ENCODE data around the gene SERF1B. TPM values are rescaled to one million over a fixed set of nuclear protein-coding genes. Genes with fewer than 3 reads are reported as not detected.
"Not testable (repeated sequence)": the region's sequence is repeated elsewhere in the genome, so short reads cannot be mapped to it uniquely, and the experiment has no call there.

The SERF1B gene
- total RNA-seq, 5 donors from 2014 or later (not counting 1 experiment from before 2014, with no cell fraction given), result 23.5 to 37.6 (median 31.5) TPM

- CTCF ChIA-PET; H3K4me3 Mint-ChIP-seq; H3K27me3 Mint-ChIP-seq; H3K36me3 ChIP-seq (ENCODE audit: control insufficient read depth in 2 of 2, extremely low read depth in 1 of 2, insufficient read depth in 1 of 2, low read length in 1 of 2); H3K9me3 Mint-ChIP-seq; POLR2A ChIA-PET; H3K27ac ChIP-seq (ENCODE audit: low read length); H3K27ac Mint-ChIP-seq; H3K4me1 Mint-ChIP-seq; H3K9me3 ChIP-seq; H3K4me3 ChIP-seq (ENCODE audit: control insufficient read depth in 1 of 2, extremely low read depth in 1 of 2, low read length in 1 of 2); H3K4me1 ChIP-seq (ENCODE audit: control insufficient read depth in 1 of 2, extremely low read depth in 1 of 2, insufficient read depth in 2 of 2, low read length in 2 of 2); H3K27me3 ChIP-seq (replicated peaks in 1 of 2; ENCODE audit: control insufficient read depth in 2 of 2, extremely low read depth in 1 of 2, insufficient read depth in 2 of 2, low read length in 1 of 2); H3K36me3 Mint-ChIP-seq; DNase-seq: not testable (repeated sequence)
- no CpG with 5 or more reads among the region's 16 CpGs for WGBS (ENCODE audit: insufficient coverage)
- peak in 2 of 4 experiments; percentile 37 to 53 for ATAC-seq (replicated peaks in 1 of 4)
These were observed 24.7 kb downstream of the SERF1B start for GRCh38 chr5:70049790-70050142.

- ATAC-seq (replicated peaks in 1 of 4); H3K36me3 ChIP-seq (ENCODE audit: control insufficient read depth in 2 of 2, extremely low read depth in 1 of 2, insufficient read depth in 1 of 2, low read length in 1 of 2); H3K36me3 Mint-ChIP-seq; POLR2A ChIA-PET; H3K4me3 Mint-ChIP-seq; H3K4me1 Mint-ChIP-seq; H3K27me3 ChIP-seq (replicated peaks in 1 of 2; ENCODE audit: control insufficient read depth in 2 of 2, extremely low read depth in 1 of 2, insufficient read depth in 2 of 2, low read length in 1 of 2); H3K27ac Mint-ChIP-seq; H3K4me3 ChIP-seq (ENCODE audit: control insufficient read depth in 1 of 2, extremely low read depth in 1 of 2, low read length in 1 of 2); DNase-seq; H3K9me3 ChIP-seq; H3K9me3 Mint-ChIP-seq; H3K27me3 Mint-ChIP-seq; H3K4me1 ChIP-seq (ENCODE audit: control insufficient read depth in 1 of 2, extremely low read depth in 1 of 2, insufficient read depth in 2 of 2, low read length in 2 of 2); H3K27ac ChIP-seq (ENCODE audit: low read length); CTCF ChIA-PET: not testable (repeated sequence)
- WGBS (ENCODE audit: insufficient coverage), result no CpG with 5 or more reads among the region's 6 CpGs
These were observed 31.4 kb downstream of the SERF1B start for GRCh38 chr5:70056289-70056942.

- H3K4me3 ChIP-seq (ENCODE audit: control insufficient read depth in 1 of 2, extremely low read depth in 1 of 2, low read length in 1 of 2); H3K27me3 Mint-ChIP-seq; H3K4me1 Mint-ChIP-seq; H3K36me3 ChIP-seq (ENCODE audit: control insufficient read depth in 2 of 2, extremely low read depth in 1 of 2, insufficient read depth in 1 of 2, low read length in 1 of 2); H3K9me3 ChIP-seq; H3K4me3 Mint-ChIP-seq; H3K36me3 Mint-ChIP-seq; H3K27ac Mint-ChIP-seq; H3K9me3 Mint-ChIP-seq; POLR2A ChIA-PET; ATAC-seq (replicated peaks in 1 of 4); H3K27me3 ChIP-seq (replicated peaks in 1 of 2; ENCODE audit: control insufficient read depth in 2 of 2, extremely low read depth in 1 of 2, insufficient read depth in 2 of 2, low read length in 1 of 2); H3K4me1 ChIP-seq (ENCODE audit: control insufficient read depth in 1 of 2, extremely low read depth in 1 of 2, insufficient read depth in 2 of 2, low read length in 2 of 2); CTCF ChIA-PET; H3K27ac ChIP-seq (ENCODE audit: low read length); DNase-seq: not testable (repeated sequence)
- WGBS (ENCODE audit: insufficient coverage), result no CpG with 5 or more reads among the region's 1 CpG
These were observed 32.1 kb downstream of the SERF1B start for GRCh38 chr5:70057140-70057539.

DNA sequence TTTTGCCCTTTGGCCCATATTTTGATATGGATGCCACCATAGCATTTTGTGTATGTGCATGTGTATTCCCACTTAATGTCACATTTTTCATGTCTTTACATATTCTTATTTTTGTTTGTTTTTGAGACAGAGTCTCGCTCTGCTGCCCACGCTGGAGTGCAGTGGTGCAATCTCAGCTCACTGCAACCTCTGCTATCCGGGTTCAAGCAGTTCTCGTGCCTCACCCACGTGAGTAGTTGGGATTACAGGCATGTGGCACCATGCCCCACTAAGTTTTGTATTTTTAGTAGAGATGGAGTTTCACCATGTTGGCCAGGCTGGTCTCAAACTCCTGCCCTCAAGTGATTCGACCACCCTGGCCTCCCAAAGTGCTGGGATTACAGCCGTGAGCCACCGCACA, 52.6 kb downstream of the SERF1B start:
- H3K4me1 Mint-ChIP-seq; DNase-seq; POLR2A ChIA-PET; H3K4me1 ChIP-seq (ENCODE audit: control insufficient read depth in 1 of 2, extremely low read depth in 1 of 2, insufficient read depth in 2 of 2, low read length in 2 of 2); H3K27me3 ChIP-seq (replicated peaks in 1 of 2; ENCODE audit: control insufficient read depth in 2 of 2, extremely low read depth in 1 of 2, insufficient read depth in 2 of 2, low read length in 1 of 2); CTCF ChIA-PET; H3K36me3 Mint-ChIP-seq; H3K27ac Mint-ChIP-seq; H3K9me3 ChIP-seq; H3K9me3 Mint-ChIP-seq; H3K27me3 Mint-ChIP-seq; H3K4me3 ChIP-seq (ENCODE audit: control insufficient read depth in 1 of 2, extremely low read depth in 1 of 2, low read length in 1 of 2); H3K36me3 ChIP-seq (ENCODE audit: control insufficient read depth in 2 of 2, extremely low read depth in 1 of 2, insufficient read depth in 1 of 2, low read length in 1 of 2); H3K27ac ChIP-seq (ENCODE audit: low read length); H3K4me3 Mint-ChIP-seq; ATAC-seq (replicated peaks in 1 of 4): not testable (repeated sequence)
- WGBS (ENCODE audit: insufficient coverage), result no CpG with 5 or more reads among the region's 8 CpGs

DNA sequence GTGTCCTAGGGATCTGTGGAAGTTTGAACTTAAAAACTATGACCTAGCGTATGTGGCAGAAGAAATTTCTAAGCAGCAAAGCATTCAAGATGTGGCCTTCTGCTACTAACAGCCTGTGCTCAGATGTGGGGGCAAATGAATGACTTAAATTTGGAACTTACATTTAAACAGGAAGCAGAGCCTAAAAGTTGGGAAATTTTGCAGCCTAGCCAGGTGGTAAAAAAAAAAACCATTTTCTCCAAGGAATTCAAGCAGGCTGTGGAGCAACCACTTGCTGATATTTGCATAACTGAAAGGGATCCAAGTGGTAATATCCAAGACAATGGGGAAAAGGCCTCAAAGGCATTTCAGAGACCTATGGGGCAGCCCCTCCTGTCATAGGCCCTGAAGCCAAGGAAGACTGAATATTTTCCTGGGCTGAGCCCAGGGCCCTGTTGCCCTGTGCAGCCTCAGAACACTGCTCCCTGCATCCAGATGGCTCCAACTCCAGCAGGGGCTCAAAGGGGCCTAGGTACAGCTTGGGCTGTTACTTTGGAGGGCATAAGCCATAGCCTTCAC, 63.9 kb downstream of the SERF1B start:
- CTCF ChIA-PET; DNase-seq; H3K27ac Mint-ChIP-seq; POLR2A ChIA-PET; H3K4me3 ChIP-seq (ENCODE audit: control insufficient read depth in 1 of 2, extremely low read depth in 1 of 2, low read length in 1 of 2); H3K36me3 ChIP-seq (ENCODE audit: control insufficient read depth in 2 of 2, extremely low read depth in 1 of 2, insufficient read depth in 1 of 2, low read length in 1 of 2); H3K4me3 Mint-ChIP-seq; H3K9me3 Mint-ChIP-seq; H3K36me3 Mint-ChIP-seq; H3K9me3 ChIP-seq; ATAC-seq (replicated peaks in 1 of 4); H3K4me1 ChIP-seq (ENCODE audit: control insufficient read depth in 1 of 2, extremely low read depth in 1 of 2, insufficient read depth in 2 of 2, low read length in 2 of 2); H3K27me3 ChIP-seq (replicated peaks in 1 of 2; ENCODE audit: control insufficient read depth in 2 of 2, extremely low read depth in 1 of 2, insufficient read depth in 2 of 2, low read length in 1 of 2); H3K27ac ChIP-seq (ENCODE audit: low read length); H3K4me1 Mint-ChIP-seq; H3K27me3 Mint-ChIP-seq: not testable (repeated sequence)
- WGBS (ENCODE audit: insufficient coverage), result no CpG with 5 or more reads among the region's 1 CpG

- WGBS (ENCODE audit: insufficient coverage), result no CpG with 5 or more reads among the region's 7 CpGs
- H3K4me3 ChIP-seq (ENCODE audit: control insufficient read depth in 1 of 2, extremely low read depth in 1 of 2, low read length in 1 of 2); H3K27ac Mint-ChIP-seq; H3K27me3 ChIP-seq (replicated peaks in 1 of 2; ENCODE audit: control insufficient read depth in 2 of 2, extremely low read depth in 1 of 2, insufficient read depth in 2 of 2, low read length in 1 of 2); DNase-seq; H3K36me3 ChIP-seq (ENCODE audit: control insufficient read depth in 2 of 2, extremely low read depth in 1 of 2, insufficient read depth in 1 of 2, low read length in 1 of 2); H3K9me3 ChIP-seq; H3K4me1 ChIP-seq (ENCODE audit: control insufficient read depth in 1 of 2, extremely low read depth in 1 of 2, insufficient read depth in 2 of 2, low read length in 2 of 2); H3K9me3 Mint-ChIP-seq; POLR2A ChIA-PET; ATAC-seq (replicated peaks in 1 of 4); H3K36me3 Mint-ChIP-seq; H3K27me3 Mint-ChIP-seq; H3K4me1 Mint-ChIP-seq; H3K4me3 Mint-ChIP-seq; CTCF ChIA-PET; H3K27ac ChIP-seq (ENCODE audit: low read length): not testable (repeated sequence)
These were observed 66.7 kb downstream of the SERF1B start for GRCh38 chr5:70091776-70092175.

Measured in T-cell (primary cell).